DLD1 (cell line): ENCODE results near the gene RNF114.

Experiments used
- in situ Hi-C: cut with HindIII; loops from 2 replicates; pipeline ENCODE4 v1.10.0; 2017; ENCODE audit warnings: low sequenced_read_pairs

Gene RNF114

DNA sequence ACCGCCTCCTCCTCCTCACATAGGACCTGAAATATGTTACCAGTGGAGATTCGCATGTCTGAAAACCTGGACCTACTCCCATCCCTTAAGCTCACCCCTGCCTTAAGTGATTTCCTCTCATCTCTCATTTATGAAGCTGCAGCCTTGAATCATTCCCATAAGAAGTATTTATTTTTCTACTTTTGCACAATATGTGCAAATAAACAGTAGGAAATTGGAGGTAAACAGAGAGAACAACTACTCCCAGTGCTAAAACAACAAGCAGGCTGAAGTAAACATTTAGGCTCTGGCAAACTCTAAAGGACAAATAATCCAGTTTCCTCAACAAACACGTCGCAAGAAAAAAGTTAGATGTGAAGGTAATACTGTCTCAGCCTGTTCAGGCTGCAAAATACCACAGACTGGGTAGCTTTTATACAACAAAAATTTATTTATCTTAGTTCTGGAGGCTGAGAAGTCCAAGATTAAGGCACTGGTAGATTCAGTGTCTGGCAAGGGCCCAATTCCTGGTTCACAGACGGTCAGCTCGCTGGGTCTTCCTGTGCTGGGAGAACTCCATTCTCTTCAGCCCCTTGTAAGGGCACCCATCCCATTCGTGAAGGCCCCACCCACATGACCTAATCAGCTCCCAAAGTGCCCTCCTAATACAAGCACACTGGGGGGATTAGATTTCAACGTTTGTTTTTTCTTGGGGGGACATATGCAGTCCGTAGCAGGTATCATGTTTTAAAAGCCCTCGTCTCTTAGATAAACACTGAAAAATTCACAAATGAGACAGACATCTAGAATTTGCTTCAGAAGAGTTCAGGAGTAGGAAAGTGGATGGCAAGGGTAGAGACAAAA is 36.4 kb upstream of the RNF114 start:
- in situ Hi-C loops: loop anchor here (25.0 kb wide), 1 partner anchor 262 kb away; no protein-coding TSS in a partner anchor

DNA sequence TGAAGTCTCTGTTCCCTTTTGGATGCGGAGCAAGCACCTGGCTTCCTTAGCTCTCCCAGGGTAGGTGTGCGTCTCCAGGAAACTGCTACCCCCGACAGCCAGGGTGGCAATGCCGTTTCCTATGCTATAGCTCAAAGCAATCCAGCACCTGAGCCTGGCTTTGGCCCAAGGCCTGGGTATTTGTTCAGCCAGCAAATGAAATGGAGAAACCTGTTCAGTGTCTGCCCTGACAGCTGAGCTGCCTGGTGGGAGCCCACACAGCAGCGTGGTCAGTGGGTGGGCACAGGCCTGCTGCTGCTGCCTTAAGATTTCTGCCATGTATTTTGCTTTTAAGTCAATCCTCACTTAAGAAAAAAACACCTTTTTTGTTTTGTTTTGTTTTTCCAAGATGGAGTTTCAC is 34.6 kb upstream of the RNF114 start:
- in situ Hi-C loops: no loop called here

- in situ Hi-C loops: no loop called here
These were observed 31.6 kb upstream of the RNF114 start for GRCh38 chr20:49904440-49905214.

- in situ Hi-C loops: no loop called here
These were observed 30.6 kb upstream of the RNF114 start for GRCh38 chr20:49905415-49906091.

DNA sequence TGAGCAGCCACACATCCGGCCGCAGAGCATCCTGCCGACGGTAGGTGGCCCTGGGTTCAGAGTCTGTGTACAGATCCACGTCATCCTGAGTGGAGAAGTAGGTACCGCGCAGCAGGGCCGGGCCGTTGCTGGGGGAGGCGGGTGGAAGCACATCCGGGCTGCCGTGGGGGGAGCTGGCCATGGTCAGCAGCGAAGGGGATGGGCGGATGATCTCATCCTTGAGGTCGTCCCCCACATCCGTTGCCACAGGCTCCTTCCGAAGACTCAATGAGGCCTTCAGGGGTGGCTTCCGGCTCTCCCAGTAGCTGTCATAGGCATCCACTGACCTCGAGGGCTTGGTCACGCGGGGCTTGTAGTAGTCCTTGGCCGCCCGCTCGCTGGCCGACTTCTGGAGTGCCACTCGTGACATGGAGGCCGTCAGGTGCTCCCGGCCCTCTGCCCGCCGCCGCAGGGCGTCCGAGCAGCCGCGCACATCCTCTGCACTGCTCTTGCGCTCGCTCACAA is 30.0 kb upstream of the RNF114 start:
- in situ Hi-C loops: no loop called here

DNA sequence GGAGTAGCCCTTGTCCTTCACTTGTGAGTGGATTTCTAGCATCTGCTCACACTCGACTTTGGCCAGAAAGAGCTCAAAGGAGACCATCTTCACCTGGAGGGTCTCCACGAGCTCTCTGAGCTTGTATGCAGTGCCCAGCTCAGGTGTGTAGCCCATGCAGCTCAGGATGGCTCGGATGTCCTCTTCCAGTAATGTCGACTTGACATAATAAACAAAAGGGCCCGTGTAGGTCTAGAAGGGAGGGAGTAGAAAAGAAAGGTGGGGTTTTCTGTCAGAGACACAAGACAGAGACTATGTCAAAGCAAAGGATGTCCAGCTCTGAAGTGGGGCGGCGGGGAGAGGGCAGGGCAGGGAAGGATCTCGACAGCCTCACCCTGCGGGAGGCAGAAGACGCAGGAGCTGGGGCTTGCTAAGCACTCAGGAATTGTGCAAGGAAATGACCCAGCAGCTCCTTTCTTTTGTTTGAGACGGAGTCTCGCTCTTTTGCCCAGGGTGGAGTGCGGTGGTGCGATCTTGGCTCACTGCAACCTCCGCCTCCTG is 29.5 kb upstream of the RNF114 start:
- in situ Hi-C loops: no loop called here

DNA sequence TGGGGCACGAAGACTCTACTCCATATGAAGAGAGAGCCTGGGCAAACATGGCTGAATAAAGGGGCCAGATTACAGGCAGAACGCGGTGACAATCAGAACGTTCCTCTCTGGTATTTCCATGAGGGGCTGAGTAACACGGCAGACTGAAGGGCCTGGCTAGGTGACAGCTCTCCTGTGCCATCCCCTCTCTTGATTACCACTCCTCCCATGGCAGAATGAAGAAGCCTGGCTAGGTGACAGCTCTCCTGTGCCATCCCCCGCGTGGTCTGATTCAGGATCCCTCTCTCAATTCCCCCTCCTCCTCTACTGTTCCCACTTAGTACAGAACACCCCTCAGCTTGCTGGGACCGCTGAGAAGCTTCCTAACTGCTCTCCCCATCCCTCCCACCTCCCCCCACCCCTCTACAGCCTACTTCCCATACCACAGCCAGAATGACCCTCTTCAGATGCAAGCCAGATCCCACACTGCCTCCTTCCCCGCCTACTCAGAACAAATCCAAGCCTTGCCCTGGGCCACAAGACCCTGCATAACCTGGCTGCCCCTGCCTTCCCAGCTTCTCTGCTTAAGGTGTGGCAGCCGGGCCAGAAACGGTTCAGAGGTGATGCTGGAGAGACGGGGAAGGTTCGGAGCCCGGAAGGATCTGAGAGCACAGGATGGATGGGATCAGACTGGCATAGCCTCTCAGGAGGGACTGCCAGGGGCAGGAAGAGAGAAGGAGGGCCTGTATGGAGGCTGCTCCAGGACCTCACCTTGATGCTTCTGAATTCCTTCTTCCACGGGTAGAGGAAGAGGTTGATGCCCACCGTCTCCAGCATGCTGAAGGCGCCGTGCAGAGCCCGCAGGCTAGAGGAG is 28.6 kb upstream of the RNF114 start:
- in situ Hi-C loops: no loop called here

GRCh38 chr20:49908258-49908565 is 28.0 kb upstream of the RNF114 start:
- in situ Hi-C loops: no loop called here

DNA sequence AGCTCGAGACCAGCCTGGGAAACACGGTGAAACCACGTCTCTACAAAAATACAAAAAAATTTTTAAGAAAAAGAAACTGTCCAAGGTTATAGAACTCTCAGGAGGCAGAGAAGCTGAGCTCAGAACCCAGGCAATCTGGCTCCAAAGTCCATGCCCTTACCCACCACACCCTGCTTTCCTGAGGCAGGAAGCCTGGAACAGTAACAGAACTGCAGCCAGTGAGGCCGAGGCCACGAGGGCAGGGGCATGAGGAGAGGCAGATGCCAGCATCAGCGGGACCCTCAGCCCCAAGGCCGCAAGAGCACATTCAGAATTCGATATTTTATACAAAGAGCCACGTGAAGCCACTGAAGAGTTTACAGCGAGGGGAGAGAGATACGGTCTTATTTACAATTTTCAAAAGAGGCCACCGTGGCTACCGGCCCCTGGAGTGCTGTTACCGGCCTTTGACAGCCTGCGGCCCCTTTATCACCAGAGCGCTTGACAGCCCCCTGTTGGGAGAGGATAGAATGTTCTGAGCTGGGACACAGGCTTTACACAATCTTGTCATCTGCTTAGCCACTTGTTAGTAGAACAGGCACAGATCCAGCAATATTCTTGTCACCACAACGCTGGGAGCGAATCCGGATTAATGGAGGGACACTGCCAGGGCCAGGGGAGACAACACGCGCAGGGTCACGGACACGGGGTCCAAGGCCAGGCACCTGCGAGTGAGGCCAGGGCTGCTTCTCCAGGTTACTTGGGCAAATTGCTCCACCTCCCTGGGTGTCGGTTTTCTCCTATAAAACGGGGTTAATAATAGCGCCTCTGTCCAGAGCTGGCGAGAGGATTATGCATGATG is 26.5 kb upstream of the RNF114 start:
- in situ Hi-C loops: no loop called here

- in situ Hi-C loops: no loop called here
These were observed 25.9 kb upstream of the RNF114 start for GRCh38 chr20:49910340-49910706.

GRCh38 chr20:49913399-49914047 is 22.7 kb upstream of the RNF114 start:
- in situ Hi-C loops: no loop called here

DNA sequence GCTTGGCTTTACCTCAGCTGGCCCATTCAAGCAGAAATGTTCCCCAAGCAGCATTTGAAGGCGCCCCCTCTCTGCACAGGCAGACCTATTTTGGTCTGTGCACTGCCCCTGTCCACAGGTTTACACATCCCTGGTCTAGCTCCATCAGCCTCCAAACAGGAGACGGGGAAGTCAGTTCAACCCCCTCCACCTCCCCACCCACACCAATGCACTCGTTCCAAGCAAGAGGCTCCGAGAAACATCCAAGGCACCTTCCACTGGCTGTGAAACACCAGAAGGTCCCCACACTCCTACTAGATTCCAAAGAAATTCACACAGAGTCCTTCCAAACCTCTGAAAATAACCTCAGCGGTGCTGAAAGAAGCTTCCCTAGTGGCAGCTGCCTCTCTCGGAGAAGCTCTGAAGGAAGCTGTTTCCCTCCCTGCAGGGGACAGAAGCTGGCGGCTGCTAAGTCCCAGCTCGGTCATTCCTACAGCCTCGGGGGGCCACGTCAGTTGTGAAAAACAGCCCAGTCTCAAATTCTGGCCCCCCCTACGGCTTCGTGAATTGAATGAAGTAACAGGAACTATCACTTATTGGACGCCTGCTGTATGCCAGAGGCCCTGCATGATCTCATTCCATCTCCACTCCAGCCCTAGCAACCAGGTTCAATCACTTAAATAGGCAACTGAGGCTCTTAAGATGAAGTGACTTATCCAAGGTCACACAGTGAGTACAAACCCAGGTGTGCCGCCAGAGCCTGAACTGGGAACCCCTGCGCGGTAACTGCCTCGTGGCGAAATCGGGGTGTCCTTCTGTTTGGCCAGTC is 21.7 kb upstream of the RNF114 start:
- in situ Hi-C loops: no loop called here

DNA sequence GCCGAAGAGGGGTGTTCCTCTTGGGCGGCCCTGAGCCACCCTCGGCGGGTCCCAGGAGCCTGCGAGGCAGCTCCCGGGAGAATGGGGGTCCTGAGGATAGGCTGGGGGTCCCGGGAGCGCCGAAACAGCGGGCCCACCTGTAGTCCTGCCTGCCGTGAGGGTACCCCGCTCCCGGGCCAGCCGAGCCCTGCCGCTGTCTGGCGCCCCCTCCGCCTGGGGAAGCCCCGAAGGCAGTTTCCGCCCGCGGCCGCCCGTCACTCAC is 21.1 kb upstream of the RNF114 start:
- in situ Hi-C loops: no loop called here

DNA sequence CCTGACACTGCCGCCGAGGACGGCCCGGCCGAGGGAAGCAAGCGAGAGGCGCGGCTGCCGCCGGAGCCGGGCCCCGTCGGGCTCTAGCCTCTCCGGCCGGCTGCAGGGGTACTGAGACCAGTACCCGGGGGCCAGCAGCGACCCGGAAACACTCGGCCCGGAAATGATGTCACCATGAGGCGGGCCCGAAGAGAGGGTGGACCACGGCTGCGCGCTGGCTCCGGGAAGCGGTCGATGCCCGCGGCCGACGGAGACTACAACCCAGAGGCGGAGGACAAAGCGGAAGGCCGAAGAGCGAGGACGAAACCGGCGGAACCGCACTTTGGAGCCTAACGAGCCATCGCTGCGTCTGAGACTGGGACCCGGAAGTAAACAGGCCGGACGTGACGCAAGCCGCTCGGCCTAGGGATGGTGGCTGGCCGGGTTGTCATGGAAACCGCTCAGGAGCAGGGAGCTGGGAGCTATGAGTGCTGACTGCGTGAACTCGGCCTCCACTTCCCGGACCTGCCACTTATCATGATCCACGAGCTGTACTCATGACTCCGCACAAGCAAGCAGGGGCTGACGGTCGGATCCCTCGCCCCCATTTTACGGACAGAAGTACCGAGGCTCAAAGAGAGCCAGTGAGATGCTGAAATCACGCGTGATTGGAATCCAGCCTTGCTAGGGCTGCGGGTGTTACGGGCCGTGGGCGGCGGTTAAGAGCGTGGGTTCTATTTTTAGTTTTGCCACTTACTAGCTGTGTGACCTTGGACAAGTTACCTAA is 20.6 kb upstream of the RNF114 start, which contains the start of gene SPATA2:
TSS of gene SPATA2 (minus strand) at position 150 of the 766 bp plus-strand sequence. CDS start 7,039 bp downstream, outside the sequence.
- in situ Hi-C loops: no loop called here

DNA sequence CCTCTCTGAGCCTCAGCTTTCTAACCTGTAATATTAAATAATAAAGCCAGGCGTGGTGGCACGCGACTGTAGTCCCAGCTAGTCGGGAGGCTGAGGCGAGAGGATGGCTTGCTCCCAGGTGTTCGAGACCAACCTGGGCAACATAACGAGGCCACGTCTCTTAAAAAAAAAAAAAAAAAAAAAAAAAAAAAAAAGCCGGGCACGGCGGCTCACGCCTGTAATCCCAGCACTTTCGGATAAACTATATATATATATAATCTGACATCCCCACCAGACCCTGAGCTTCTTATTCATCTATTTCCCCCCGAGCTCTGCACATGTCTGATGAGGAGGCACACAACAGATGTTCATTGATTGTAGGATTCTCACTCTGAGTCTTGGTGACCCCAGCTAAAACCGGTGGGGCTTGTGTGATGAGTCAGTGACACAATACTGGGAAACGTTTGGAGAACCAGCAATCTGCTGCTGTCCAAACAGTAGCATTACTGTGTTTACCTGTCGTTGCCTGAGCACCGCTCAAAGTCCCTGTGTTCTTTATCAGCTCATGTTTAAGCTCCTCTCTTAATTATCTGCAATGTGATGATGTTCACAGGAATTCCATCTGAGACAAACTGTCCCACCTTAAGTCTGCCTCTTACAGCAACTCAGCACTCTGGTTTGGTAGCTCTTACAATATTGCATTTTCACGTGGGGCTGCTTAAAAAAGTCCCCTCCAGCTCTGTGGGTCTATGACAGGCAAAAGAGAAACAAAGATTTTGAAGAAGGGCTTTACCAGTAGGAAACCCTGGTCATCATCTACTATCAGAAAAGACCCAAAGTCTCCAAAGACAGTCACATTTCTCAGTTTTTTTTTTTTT is 19.8 kb upstream of the RNF114 start:
- in situ Hi-C loops: no loop called here

DNA sequence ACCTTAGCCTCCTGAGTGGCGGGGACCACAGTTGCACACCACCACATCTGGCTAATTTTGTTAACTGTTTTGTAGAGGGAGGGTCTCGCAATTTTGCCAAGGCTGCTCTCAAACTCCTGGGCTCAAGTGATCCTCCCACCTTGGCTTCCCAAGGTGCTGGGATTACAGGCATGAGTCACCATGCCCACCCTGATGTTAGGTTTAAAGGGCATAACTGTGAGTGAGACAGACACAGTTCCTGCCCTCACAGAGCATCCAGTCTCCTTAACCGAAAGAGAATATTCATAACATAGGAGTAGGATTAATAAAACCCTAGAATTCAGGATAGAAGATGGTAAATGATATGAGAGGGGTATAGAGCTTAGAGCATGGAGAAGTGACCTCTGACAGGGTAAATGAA is 17.8 kb upstream of the RNF114 start:
- in situ Hi-C loops: no loop called here

GRCh38 chr20:49919009-49919408 is 17.2 kb upstream of the RNF114 start:
- in situ Hi-C loops: no loop called here
